Tibial nerve (tissue), 4 donors: Measurements from ENCODE around the gene LRRC14B. TPM values are rescaled to one million over a fixed set of nuclear protein-coding genes. Genes with fewer than 3 reads are reported as not detected.

Experiments
- DNase-seq, 2 donors: peaks; one replicate each; pipeline ENCODE4 v3.0.0-alpha.2; 2019; ENCODE audit warnings: low spot score in 2 of 2
- H3K27ac ChIP-seq, 4 donors: fragments of 200-600 bp; sonication (generic) in 3 of 4; one replicate each; pipeline ENCODE4 v1.5.1; 2017 to 2019; ENCODE audit warnings: mild to moderate bottlenecking in 1 of 4
- H3K27me3 ChIP-seq, 2 donors: fragments of 200-600 bp; sonication (generic) in 1 of 2; one replicate each; pipeline versions ENCODE4 v1.5.1 to v1.6.0; 2017 to 2019
- H3K36me3 ChIP-seq, 3 donors: fragments of 200-600 bp; sonication (generic); one replicate each; pipeline ENCODE4 v1.5.1; 2018 to 2019
- H3K4me1 ChIP-seq, 4 donors: fragments of 200-600 bp; sonication (generic) in 3 of 4; one replicate each; pipeline ENCODE4 v1.5.1; 2017 to 2019
- H3K4me3 ChIP-seq, 4 donors: fragments of 200-600 bp; sonication (generic) in 3 of 4; one replicate each; pipeline ENCODE4 v1.5.1; 2017 to 2019; ENCODE audit warnings: mild to moderate bottlenecking in 1 of 4, moderate library complexity in 1 of 4
- H3K9me3 ChIP-seq, 4 donors: fragments of 200-600 bp; sonication (generic) in 3 of 4; one replicate each; pipeline ENCODE4 v1.5.1; 2017 to 2019
- CTCF ChIP-seq, 5 experiments: fragments of 200-600 bp in 3 of 5; fragments of 450-650 bp in 2 of 5; sonication (generic) in 3 of 5; IDR thresholded peaks; one replicate each; pipeline ENCODE4 v1.5.1; 2016 to 2019; ENCODE audit warnings: antibody characterized with exemption in 5 of 5, mild to moderate bottlenecking in 3 of 5, moderate library complexity in 2 of 5
- EP300 ChIP-seq, 2 donors: sonication (generic); formaldehyde crosslinking; IDR thresholded peaks; one replicate each; pipeline ENCODE4 v1.6.1; 2017; ENCODE audit warnings: antibody characterized with exemption in 2 of 2, mild to moderate bottlenecking in 1 of 2
- POLR2A ChIP-seq, 2 donors: fragments of 450-650 bp; IDR thresholded peaks; one replicate each; pipeline ENCODE4 v1.6.1; 2017; ENCODE audit warnings: antibody characterized with exemption in 2 of 2, mild to moderate bottlenecking in 2 of 2, moderate library complexity in 2 of 2
- WGBS, 2 donors: methylation state at CpG; one replicate each; pipeline ENCODE4 v1.1.5; 2018; 5-methylcytosine and 5-hydroxymethylcytosine counted together
- total RNA-seq, 4 donors: library from RNA; depleted of rRNA; stranded (reverse); fragments of >200 nt; gene quantifications; one replicate each; pipeline ENCODE4 v1.1.0, GENCODE V29; 2016

The LRRC14B gene
- total RNA-seq, 4 donors from 2014 or later: not detected

DNA sequence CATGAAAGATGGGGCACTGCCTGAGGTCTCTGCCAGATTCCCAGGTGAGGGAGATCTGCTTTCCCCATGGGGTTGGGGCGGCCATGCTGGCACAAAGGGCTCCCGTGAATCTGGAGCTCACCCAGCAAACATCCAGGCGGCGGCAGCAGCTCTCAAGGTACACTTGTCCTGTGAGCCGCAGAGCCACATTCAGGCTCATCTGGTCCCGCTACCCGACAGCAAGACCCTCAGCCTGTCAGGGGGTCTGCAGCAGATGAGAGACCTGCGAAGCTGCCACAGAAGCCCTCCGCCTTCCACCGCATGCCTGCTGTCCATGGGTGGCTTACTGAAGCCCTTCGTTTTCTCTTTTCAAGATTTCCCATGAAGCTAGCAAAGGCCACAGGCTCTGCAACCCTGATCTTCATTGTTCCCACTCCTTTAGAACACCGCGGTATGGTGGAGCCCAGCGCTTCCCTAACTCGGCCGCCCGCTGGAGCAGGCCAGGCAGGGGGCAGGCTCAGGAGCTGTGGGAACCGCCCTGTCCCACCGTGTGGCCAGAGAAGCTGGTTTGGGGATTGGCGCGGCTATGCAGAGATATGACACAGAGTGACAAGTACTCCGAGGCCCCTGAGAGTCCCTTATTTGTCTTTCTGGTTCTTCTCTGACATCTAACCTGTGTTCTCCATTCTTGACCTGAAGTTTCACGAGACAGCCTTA is 8.8 kb downstream of the LRRC14B start:
- WGBS, 2 donors: 81 to 84% methylated on average over 17 to 22 of the region's 23 CpGs
- TF ChIP-seq POLR2A (IDR thresholded peaks at IDR 0.05) (no peak), EP300 (IDR thresholded peaks at IDR 0.05) (no peak), CTCF (IDR thresholded peaks at IDR 0.05) (no peak)
- Histone ChIP-seq H3K9me3 (no peaks in the 10 kb centered on the region), H3K27me3 (no peaks in the 10 kb centered on the region), H3K4me1 (no peaks in the 10 kb centered on the region), H3K36me3 (peaks cover 0 to 49% (median 7%) of the 10 kb centered on the region in 3 donors), H3K27ac (no peak overlapping the region), H3K4me3 (no peak overlapping the region)
- no peak for DNase-seq

DNA sequence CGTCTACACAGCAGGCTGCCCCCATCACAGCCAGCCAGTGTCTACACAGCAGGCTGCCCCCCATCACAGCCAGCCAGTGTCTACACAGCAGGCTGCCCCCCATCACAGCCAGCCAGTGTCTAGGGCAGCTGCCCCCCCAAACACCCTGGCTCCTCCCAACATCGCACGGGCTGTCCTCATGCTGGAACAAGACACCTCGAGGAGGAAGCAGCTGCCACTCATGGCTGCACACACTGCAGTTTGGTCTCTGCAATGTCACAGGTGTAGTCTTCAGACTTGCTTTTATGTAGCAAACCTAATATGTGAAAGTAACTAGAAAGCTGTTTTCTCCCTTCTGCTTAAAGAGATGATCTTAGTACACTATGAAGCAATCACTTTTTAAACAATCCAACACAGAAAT is 9.7 kb downstream of the LRRC14B start:
- Histone ChIP-seq H3K36me3 (peaks cover 0 to 58% (median 7%) of the 10 kb centered on the region in 3 donors), H3K4me3 (no peak overlapping the region), H3K4me1 (no peaks in the 10 kb centered on the region), H3K9me3 (no peaks in the 10 kb centered on the region), H3K27me3 (no peaks in the 10 kb centered on the region), H3K27ac (no peak overlapping the region)
- 50 to 72% methylated on average over 1 to 4 of the region's 4 CpGs for WGBS, 2 donors
- no peak for DNase-seq
- no peak for TF ChIP-seq EP300 (IDR thresholded peaks at IDR 0.05)
- TF ChIP-seq CTCF (IDR thresholded peaks at IDR 0.05): no peak
- TF ChIP-seq POLR2A (IDR thresholded peaks at IDR 0.05): no peak

- H3K36me3 ChIP-seq: peaks cover 0 to 62% (median 7%) of the 10 kb centered on the region in 3 donors
- WGBS, 2 donors: 84% methylated on average over 8 of the region's 8 CpGs
- TF ChIP-seq EP300 (IDR thresholded peaks at IDR 0.05): no peak
- TF ChIP-seq POLR2A (IDR thresholded peaks at IDR 0.05): no peak
- TF ChIP-seq CTCF (IDR thresholded peaks at IDR 0.05): no peak
- H3K4me1 ChIP-seq: no peaks in the 10 kb centered on the region
- no peaks in the 10 kb centered on the region for H3K27me3 ChIP-seq
- no peaks in the 10 kb centered on the region for H3K9me3 ChIP-seq
- no peak overlapping the region for H3K4me3 ChIP-seq
- no peak overlapping the region for H3K27ac ChIP-seq
- DNase-seq: no peak
These were observed 10.4 kb downstream of the LRRC14B start for GRCh38 chr5:201672-202071.

- no peak for DNase-seq
- WGBS, 2 donors: 93 to 94% methylated on average over 25 to 26 of the region's 26 CpGs
- H3K9me3 ChIP-seq: no peaks in the 10 kb centered on the region
- no peak for TF ChIP-seq EP300 (IDR thresholded peaks at IDR 0.05)
- no peak for TF ChIP-seq CTCF (IDR thresholded peaks at IDR 0.05)
- no peak for TF ChIP-seq POLR2A (IDR thresholded peaks at IDR 0.05)
- no peak overlapping the region for H3K4me3 ChIP-seq
- no peaks in the 10 kb centered on the region for H3K27me3 ChIP-seq
- H3K36me3 ChIP-seq: peaks cover 0 to 70% (median 7%) of the 10 kb centered on the region in 3 donors
- peaks cover 0 to 9% (median 0%) of the 10 kb centered on the region in 4 donors for H3K4me1 ChIP-seq
- H3K27ac ChIP-seq: no peak overlapping the region
These were observed 12.1 kb downstream of the LRRC14B start for GRCh38 chr5:203246-203930.

DNA sequence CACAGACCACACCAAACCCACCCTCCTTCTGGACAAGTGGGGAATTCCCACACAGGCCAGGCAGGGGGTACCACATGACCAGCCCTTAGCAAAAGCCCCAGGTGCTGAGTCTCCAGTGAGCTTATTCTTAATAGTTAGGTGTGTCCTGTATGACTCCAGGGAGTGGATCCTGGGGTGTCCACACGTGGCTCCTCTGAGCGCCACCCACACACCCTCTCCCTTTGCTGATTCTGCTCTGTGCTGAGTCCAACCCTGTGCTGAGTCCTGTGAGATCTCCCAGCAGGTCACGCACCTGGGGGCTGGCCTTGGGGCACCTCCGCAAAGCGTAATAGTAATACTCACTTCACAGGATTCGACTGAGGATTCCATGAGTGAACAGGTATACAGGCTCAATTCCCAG is 12.7 kb downstream of the LRRC14B start:
- Histone ChIP-seq H3K36me3 (peaks cover 0 to 65% (median 7%) of the 10 kb centered on the region in 3 donors), H3K9me3 (no peaks in the 10 kb centered on the region), H3K27me3 (no peaks in the 10 kb centered on the region), H3K4me1 (peaks cover 0 to 9% (median 0%) of the 10 kb centered on the region in 4 donors), H3K4me3 (no peak overlapping the region), H3K27ac (no peak overlapping the region)
- 92 to 94% methylated on average over 6 of the region's 6 CpGs for WGBS, 2 donors
- TF ChIP-seq EP300 (IDR thresholded peaks at IDR 0.05) (no peak), POLR2A (IDR thresholded peaks at IDR 0.05) (no peak), CTCF (IDR thresholded peaks at IDR 0.05) (no peak)
- DNase-seq: no peak
